Stimulated activated naive B cell treated with anti-CD40 and anti-IgM and Interleukin-4, amounts not matched to agents 10 μg/mL and 1 μg/mL and 100 μg/mL, for 72 hours (primary cell): Measurements from ENCODE around the gene ZNF600.
"Not testable (repeated sequence)": the region's sequence is repeated elsewhere in the genome, so short reads cannot be mapped to it uniquely, and the experiment has no call there.

ENCODE experiments used
- ATAC-seq, 2 donors: fragments of 150-1000 bp; cut with Tn5 transposase; replicated peaks; 2 replicates each; pipeline ENCODE4 v1.10.0; 2021; ENCODE audit warnings: moderate library complexity in 1 of 2
- DNase-seq: peaks from one replicate; pipeline ENCODE4 v3.0.0; 2021
- H3K27ac Mint-ChIP-seq: one replicate; pipeline ENCODE4 v1.8.0; 2022; ENCODE audit warnings: mild to moderate bottlenecking, mixed read lengths
- H3K27me3 Mint-ChIP-seq, 2 donors: one replicate each; pipeline ENCODE4 v1.8.0; 2022; ENCODE audit warnings: mixed read lengths in 2 of 2
- H3K36me3 Mint-ChIP-seq, 2 donors: one replicate each; pipeline ENCODE4 v1.8.0; 2022; ENCODE audit warnings: mixed read lengths in 2 of 2, mild to moderate bottlenecking in 1 of 2
- H3K4me1 Mint-ChIP-seq, 2 donors: one replicate each; pipeline ENCODE4 v1.8.0; 2022; ENCODE audit warnings: mixed read lengths in 2 of 2, mild to moderate bottlenecking in 1 of 2
- H3K4me3 Mint-ChIP-seq, 2 donors: one replicate each; pipeline ENCODE4 v1.8.0; 2022; ENCODE audit warnings: mild to moderate bottlenecking in 2 of 2, mixed read lengths in 2 of 2, moderate library complexity in 1 of 2
- H3K9me3 Mint-ChIP-seq, 2 donors: one replicate each; pipeline ENCODE4 v1.8.0; 2022; ENCODE audit warnings: mixed read lengths in 2 of 2, mild to moderate bottlenecking in 1 of 2

Gene ZNF600

DNA sequence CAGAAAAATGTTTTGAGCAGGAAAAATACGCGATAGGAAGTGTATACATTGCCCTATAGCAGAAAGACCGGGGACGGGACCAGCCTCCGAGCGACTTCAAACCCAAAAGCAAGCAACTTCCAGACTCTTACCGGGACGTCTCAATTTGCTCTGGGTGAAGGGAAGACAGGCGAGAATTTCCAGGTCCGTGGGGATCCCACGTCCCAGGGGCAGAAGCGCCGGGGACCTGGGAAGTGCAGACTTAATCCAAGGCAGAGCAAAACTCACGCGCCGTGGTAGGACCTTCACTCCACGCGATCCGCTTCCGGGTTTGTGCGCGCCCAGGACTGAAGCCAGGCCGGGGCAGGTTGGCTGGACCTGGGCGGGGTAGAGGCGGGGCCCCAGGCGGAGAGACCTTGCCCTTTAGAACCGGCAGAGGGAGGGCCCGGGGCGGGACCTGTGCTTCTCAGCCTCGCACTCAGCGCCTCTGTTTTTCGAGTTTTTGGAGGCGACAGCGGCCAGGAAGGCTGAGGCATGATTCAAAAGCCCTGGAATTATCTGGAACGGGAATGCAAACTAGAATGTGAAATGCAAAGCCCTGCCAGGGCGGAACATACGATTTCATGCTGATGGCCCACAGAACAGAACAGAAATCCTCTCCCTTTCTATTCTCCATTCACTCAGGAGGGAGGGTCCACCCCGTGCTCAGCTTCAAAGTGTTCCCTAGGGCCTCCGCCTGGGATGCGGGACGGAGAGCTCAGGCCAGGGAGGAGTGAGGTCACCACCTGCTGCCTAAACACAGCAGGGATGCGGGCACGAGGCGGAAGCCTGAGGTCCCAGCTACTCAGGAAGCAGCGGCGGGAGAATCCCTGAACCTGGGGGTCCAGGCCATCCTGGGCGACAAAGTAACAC, at the start of gene ZNF600:
Gene ZNF600, minus strand, starts transcription at position 328 of the 891 bp plus-strand sequence. CDS start 7,903 bp downstream, outside the sequence.
- H3K4me1 Mint-ChIP-seq = peaks cover 21 to 47% of the 10 kb centered on the region in 2 donors

DNA sequence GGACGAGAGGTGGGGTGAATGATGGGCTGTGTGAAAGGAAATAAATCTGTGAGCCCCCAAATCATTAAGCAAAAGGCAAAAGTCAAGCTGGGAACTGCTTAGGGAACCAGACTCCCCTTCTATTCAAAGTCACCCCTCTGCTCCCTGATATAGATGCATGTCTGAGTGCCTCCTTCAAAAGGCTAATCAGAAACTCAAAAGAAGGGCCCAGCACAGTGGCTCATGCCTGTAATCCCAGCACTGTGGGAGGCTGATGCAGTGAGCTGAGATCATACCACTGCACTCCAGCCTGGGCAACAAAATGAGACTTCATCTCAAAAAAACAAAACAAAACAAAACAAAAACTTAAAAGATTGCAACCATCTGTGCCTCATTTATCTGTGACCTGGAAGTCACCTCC, 47.7 kb upstream of the ZNF600 start:
- H3K9me3 Mint-ChIP-seq = peaks cover 22 to 34% of the 10 kb centered on the region in 2 donors
- not testable (repeated sequence) for H3K4me1 Mint-ChIP-seq, H3K27ac Mint-ChIP-seq, ATAC-seq, H3K27me3 Mint-ChIP-seq, DNase-seq, H3K4me3 Mint-ChIP-seq
- peaks cover 38 to 59% of the 10 kb centered on the region in 2 donors for H3K36me3 Mint-ChIP-seq

More for the DNA sequence above, at the start of gene ZNF600:
- H3K4me3 Mint-ChIP-seq = peak within 1 kb of the TSS; percentile 84 to 85
- not testable (repeated sequence) for H3K27me3 Mint-ChIP-seq, H3K9me3 Mint-ChIP-seq
- H3K36me3 Mint-ChIP-seq = peaks cover 14 to 31% of the 10 kb centered on the region in 2 donors
- peak within 1 kb of the TSS; percentile 96 for H3K27ac Mint-ChIP-seq
- peak; percentile 99 for ATAC-seq
- peak; percentile 73 for DNase-seq

DNA sequence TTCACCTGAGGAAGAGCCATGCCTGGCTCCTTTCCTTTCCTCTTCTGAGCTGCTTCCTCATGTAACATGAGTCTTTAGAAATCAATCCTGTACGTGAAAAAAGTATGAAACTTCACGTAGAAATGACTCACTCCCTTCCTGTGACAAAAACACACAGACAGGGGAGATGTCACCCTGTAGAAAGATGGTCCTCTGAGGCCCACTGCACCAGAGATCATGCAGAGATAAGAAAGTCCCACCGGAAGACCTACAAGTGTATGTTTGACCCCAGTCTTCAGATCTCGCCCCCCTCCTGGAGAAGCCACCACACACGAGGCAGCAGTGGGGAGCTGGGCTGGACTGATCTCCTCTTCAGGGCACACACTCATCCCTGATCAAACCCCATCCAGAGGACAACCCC, 47.0 kb upstream of the ZNF600 start:
- not testable (repeated sequence) for H3K27ac Mint-ChIP-seq, ATAC-seq, H3K27me3 Mint-ChIP-seq, DNase-seq, H3K4me1 Mint-ChIP-seq, H3K4me3 Mint-ChIP-seq
- Mint-ChIP-seq H3K9me3 (peaks cover 22 to 34% of the 10 kb centered on the region in 2 donors), H3K36me3 (peaks cover 32 to 54% of the 10 kb centered on the region in 2 donors)

DNA sequence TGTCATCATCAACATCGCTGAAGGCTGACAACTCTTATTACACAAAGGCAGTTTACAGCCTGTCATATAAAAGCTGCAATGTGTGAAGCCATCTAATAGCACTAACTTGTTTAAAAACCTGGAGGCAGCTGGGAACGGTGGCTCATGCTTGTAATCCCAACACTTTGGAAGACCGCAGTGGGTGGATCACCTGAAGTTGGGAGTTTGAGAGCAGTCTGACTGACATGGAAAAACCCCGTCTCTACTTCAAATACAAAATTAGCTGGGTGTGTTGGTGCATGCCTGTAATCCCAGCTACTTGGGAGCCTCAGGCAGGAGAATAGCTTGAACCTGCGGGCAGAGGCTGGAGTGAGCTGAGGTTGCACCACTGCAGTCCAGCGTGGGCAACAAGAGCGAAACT, 43.3 kb upstream of the ZNF600 start:
- not testable (repeated sequence) for H3K4me1 Mint-ChIP-seq, ATAC-seq, DNase-seq, H3K4me3 Mint-ChIP-seq, H3K27me3 Mint-ChIP-seq, H3K27ac Mint-ChIP-seq, H3K9me3 Mint-ChIP-seq
- peaks cover 9 to 24% of the 10 kb centered on the region in 2 donors for H3K36me3 Mint-ChIP-seq

DNA sequence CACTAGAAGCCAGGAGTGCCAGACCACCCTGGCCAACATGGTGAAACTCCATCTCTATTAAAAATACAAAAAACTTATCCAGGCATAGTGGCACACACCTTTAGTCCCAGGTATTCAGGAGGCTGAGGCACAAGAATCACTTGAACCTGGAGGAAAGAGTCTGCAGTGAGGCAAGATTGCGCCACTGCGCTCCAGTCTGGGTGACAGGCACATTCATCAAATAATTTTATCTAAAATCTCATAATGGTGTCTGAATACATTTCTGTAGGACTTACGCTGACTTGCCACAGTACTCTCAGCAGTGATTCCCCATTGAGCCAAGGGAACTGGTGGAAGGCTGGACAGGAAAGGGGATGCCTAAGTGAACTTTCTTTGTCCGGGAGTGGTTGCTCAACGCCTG, 39.2 kb upstream of the ZNF600 start:
- H3K4me3 Mint-ChIP-seq = no peak overlapping the region
- no peak overlapping the region for H3K27ac Mint-ChIP-seq
- H3K36me3 Mint-ChIP-seq = peaks cover 3 to 11% of the 10 kb centered on the region in 2 donors
- ATAC-seq (no peak), DNase-seq (no peak)
- no peaks in the 10 kb centered on the region for H3K27me3 Mint-ChIP-seq
- peaks cover under 1 to 3% of the 10 kb centered on the region in 2 donors for H3K4me1 Mint-ChIP-seq
- peaks cover 0 to 6% of the 10 kb centered on the region in 2 donors for H3K9me3 Mint-ChIP-seq

DNA sequence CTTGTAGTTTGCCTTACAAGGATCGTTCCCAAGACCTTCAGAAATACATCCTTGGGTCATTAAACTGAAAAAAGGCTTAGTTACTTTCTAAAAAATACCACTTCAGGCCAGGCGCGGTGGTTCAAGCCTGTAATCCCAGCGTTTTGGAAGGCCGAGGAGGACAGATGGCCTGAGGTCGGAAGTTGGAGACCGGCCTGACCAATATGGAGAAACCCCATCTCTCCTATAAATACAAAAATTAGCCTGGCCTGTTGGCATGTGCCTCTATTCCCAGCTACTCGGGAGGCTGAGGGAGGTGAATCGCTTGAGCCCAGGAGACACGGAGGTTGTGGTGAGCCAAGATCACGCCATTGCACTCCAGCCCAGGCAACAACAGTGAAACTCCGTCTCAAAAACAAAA, 37.1 kb upstream of the ZNF600 start:
- Mint-ChIP-seq H3K9me3 (peaks cover 0 to 6% of the 10 kb centered on the region in 2 donors), H3K27me3 (no peaks in the 10 kb centered on the region), H3K4me3 (no peak overlapping the region), H3K4me1 (peaks cover 8 to 10% of the 10 kb centered on the region in 2 donors), H3K36me3 (peaks cover 10 to 16% of the 10 kb centered on the region in 2 donors), H3K27ac (no peak overlapping the region)
- ATAC-seq (no peak), DNase-seq (no peak)

DNA sequence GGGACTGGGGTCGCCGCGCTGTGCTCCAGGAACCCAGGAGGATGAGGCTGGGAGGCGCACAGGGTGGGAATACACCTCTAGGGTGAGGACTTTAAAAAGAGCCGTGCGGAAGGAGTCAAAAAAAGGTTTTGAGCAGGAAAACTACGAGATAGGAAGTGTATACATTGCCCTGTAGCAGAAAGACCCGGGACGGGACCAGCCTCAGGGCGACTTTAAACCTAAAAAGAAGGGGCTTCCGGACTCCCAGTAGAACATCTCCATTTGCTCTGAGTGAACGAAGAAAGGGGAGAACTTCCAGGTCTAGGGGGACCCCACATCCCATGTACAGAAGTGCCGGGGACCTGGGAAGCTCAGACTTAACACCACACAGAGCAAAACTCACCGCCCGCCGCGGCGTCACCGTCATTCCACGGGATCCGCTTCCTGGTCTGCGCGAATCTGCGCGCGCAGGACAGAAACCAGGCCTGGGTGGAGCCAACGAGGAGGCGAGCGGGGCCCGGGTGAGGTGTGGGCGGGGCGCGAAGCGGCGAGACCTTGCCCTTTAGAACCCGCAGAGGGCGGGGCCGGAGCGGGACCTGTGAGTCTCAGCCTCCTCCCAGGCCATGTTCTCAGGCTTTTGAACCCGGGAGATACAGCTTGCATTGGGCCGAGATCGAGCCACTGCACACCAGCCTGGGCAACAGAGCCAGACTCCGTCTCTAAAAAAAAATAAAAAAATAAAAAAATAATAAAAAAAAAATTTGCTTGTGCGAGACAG, 34.8 kb upstream of the ZNF600 start, which contains the start of gene ZNF28:
Gene ZNF28, minus strand, starts transcription at position 430 of the 757 bp plus-strand sequence. CDS start 3,675 bp downstream, outside the sequence.
- Mint-ChIP-seq H3K4me3 (peak within 1 kb of the TSS; percentile 97 to 98), H3K4me1 (peaks cover 10 to 11% of the 10 kb centered on the region in 2 donors), H3K27ac (peak within 1 kb of the TSS; percentile 95), H3K36me3 (peaks cover 19 to 29% of the 10 kb centered on the region in 2 donors)
- peak; percentile 99 for ATAC-seq
- not testable (repeated sequence) for H3K9me3 Mint-ChIP-seq, H3K27me3 Mint-ChIP-seq
- DNase-seq = peak; percentile 76

DNA sequence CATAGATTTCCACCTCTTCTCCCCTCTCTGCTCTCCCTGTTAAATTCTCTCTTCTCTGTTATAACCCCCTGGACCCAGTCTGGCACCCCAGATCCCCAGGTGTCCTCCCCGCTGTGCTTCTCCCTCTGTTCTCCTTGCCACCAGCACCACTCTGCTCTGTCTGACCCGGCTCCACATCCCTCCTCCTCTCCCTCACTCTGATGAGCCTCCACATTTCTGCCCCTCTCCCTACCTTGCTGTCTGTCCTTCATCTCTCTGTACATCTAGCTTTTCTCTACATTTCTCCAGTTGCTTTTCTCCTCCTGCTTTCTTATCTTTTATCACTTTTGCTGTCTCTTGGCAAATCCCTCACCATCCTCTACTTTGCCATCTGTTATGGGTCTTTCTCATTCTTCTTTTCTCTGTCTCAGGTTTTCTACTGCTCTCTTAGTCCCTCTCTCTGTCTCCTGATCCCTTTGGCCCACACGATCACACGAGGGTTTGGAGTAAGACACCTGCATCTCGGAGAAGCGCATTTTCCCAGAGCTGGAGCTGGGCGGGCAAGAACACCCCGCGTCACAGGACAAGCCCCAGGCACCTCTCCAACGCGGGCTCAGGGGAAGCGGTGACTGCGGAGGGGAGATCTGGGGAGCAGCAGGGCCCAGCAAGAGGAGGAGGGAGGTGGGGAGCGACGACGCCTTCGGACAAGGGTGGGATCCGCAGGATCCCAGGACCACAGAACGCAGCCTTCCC, 34.0 kb upstream of the ZNF600 start:
- DNase-seq = peak; percentile 12
- H3K27ac Mint-ChIP-seq = peak overlapping the region; percentile 95
- H3K4me1 Mint-ChIP-seq = peaks cover 10 to 11% of the 10 kb centered on the region in 2 donors
- peaks cover 19 to 29% of the 10 kb centered on the region in 2 donors for H3K36me3 Mint-ChIP-seq
- ATAC-seq = peak; percentile 62 to 66
- H3K4me3 Mint-ChIP-seq = peak overlapping the region; percentile 97 to 98
- not testable (repeated sequence) for H3K27me3 Mint-ChIP-seq, H3K9me3 Mint-ChIP-seq

DNA sequence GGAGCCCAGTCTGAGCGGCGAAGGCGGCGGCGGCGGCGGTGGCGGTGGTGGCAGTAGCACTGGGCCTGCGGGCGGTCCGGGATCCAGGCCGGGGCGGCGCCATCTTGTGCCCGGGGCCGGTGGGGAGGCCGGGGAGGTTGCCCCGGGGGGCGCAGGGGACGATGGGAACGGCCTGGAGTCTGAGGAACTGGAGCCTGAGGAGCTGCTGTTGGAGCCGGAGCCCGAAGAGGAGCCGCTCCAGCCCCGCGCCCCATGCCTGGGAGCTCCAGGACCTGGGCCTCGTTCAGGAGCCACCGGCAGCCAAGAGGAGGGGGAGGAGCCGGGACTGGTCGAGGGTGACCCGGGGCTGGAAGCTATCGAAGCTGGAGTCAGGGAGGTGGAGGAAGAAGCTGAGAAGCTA, 23.2 kb upstream of the ZNF600 start:
- peaks cover 0 to 5% of the 10 kb centered on the region in 2 donors for H3K4me1 Mint-ChIP-seq
- peaks cover 51 to 67% of the 10 kb centered on the region in 2 donors for H3K36me3 Mint-ChIP-seq
- DNase-seq (no peak), ATAC-seq (no peak)
- no peak overlapping the region for H3K4me3 Mint-ChIP-seq
- H3K9me3 Mint-ChIP-seq = peaks cover 4 to 13% of the 10 kb centered on the region in 2 donors
- no peaks in the 10 kb centered on the region for H3K27me3 Mint-ChIP-seq
- peak overlapping the region; percentile 51 for H3K27ac Mint-ChIP-seq

DNA sequence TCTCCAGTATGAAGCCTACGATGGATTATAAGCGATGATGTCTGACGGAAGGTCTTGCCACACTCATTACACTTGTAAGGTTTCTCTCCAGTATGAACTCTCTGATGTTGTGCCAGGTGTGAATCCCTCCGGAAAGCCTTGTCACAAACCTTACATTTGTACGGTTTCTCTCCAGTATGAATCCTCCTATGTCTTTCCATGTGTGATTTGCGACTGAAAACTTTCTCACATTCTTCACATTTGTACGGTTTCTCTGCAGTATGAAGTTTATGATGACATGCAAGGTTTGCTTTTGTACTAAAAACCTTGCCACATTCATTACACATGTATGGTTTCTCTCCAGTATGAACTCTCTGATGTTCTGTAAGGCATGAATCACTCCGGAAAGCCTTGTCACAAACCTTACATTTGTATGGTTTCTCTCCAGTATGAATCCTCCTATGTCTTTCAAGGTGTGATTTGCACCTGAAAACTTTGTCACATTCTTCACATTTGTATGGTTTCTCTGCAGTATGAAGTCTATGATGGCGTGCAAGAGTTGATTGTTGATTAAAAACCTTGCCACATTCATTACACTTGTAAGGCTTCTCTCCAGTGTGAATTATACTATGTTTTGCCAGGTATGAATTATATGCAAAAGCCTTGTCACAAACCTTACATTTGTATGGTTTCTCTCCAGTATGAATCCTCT, 13.5 kb upstream of the ZNF600 start:
- H3K36me3 Mint-ChIP-seq = peaks cover 81 to 90% of the 10 kb centered on the region in 2 donors
- peaks cover 42 to 46% of the 10 kb centered on the region in 2 donors for H3K9me3 Mint-ChIP-seq
- H3K4me3 Mint-ChIP-seq, ATAC-seq, H3K27ac Mint-ChIP-seq, DNase-seq, H3K27me3 Mint-ChIP-seq, H3K4me1 Mint-ChIP-seq: not testable (repeated sequence)

DNA sequence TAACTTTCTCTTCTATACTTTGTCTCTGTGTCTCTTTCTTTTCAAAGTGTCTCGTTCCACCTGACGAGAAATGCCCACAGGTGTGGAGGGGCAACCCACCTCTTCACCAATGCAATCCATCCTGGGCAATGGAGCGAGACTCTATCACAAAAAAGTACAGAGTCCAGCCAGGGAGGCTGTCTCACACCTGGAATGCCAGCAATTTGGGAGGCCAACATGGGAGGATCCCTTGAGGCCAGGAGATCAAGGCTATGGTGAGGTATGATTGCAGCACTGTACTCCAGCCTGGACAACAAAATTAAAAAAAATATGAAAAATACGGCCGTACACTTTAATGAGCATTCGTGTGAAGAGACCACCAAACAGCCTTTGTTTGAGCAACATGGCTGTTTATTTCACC, 2.8 kb upstream of the ZNF600 start:
- Mint-ChIP-seq H3K9me3 (peaks cover 3 to 11% of the 10 kb centered on the region in 2 donors), H3K27ac (no peak overlapping the region), H3K4me3 (no peak overlapping the region), H3K36me3 (peaks cover 4 to 25% of the 10 kb centered on the region in 2 donors), H3K27me3 (peaks cover 5 to 7% of the 10 kb centered on the region in 2 donors), H3K4me1 (peaks cover 14 to 30% of the 10 kb centered on the region in 2 donors)
- ATAC-seq (no peak), DNase-seq (no peak)

DNA sequence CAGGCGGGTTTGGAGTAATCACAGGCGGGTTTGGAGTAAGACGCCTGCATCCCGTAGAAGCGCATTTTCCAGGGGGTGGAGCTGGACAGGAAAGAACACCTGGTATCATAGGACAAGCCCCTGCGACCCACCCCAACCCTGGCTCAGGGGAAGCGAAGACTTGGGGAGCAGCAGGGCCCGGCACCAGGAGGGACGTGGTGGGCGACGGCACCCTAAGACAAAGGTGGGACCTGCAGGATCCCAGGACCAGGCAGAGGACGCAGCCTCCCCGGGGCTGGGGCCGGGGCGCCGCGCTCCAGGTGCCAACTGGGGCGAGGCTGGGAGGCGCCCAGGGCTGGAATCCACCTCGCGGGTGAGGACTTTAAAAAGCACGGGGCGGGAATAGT, 520 bp downstream of the ZNF600 start:
- peak overlapping the region; percentile 96 for H3K27ac Mint-ChIP-seq
- H3K36me3 Mint-ChIP-seq = peaks cover 15 to 37% of the 10 kb centered on the region in 2 donors
- H3K4me1 Mint-ChIP-seq = peaks cover 21 to 47% of the 10 kb centered on the region in 2 donors
- peak overlapping the region; percentile 84 to 85 for H3K4me3 Mint-ChIP-seq
- ATAC-seq (peak; percentile 34 to 39), DNase-seq (no peak)
- peaks cover 0 to 2% of the 10 kb centered on the region in 2 donors for H3K27me3 Mint-ChIP-seq
- peaks cover 4 to 5% of the 10 kb centered on the region in 2 donors for H3K9me3 Mint-ChIP-seq

DNA sequence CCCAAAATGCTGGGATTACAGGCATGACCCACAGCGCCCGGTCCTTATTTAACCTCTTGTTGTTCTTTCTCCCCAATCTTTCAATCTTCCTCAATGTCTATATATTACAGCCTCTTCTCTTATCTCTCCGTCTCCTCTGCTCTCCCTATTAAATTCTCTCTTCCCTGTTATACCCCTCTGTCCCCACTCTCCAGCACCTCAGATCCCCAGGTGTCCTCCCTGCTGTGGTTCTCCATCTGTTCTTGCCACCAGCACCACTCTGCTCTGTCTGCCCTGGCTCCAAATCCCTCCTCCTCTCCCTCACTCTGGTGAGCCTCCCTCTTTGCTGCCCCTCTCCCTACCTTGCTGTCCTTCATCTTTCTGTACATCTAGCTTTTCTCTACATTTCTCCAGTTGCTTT, 1.1 kb downstream of the ZNF600 start:
- no peak for DNase-seq
- Mint-ChIP-seq H3K4me3 (peak overlapping the region; percentile 84 to 85), H3K4me1 (peaks cover 21 to 47% of the 10 kb centered on the region in 2 donors), H3K9me3 (peaks cover 4 to 5% of the 10 kb centered on the region in 2 donors), H3K36me3 (peaks cover 17 to 41% of the 10 kb centered on the region in 2 donors), H3K27ac (peak overlapping the region; percentile 96), H3K27me3 (no peaks in the 10 kb centered on the region)
- ATAC-seq = no peak
